GM12872 (cell line): Measurements from ENCODE around the gene OPN1SW.

Experiments used
- CTCF ChIP-seq: IDR thresholded peaks from 3 replicates; pipeline ENCODE4 v1.5.1; 2011; ENCODE audit warnings: low read depth, mild to moderate bottlenecking, low read length, moderate library complexity; ENCODE audit not compliant: insufficient read depth

OPN1SW gene

GRCh38 chr7:128783143-128783861 lies 7.7 kb upstream of the OPN1SW start:
- TF ChIP-seq CTCF, result no peak

- no peak for TF ChIP-seq CTCF
Measured at GRCh38 chr7:128781851-128782250, 6.3 kb upstream of the OPN1SW start.

GRCh38 chr7:128781126-128781525 lies 5.5 kb upstream of the OPN1SW start:
- no peak for TF ChIP-seq CTCF

GRCh38 chr7:128778946-128779345 lies 3.4 kb upstream of the OPN1SW start:
- TF ChIP-seq CTCF, result no peak

- TF ChIP-seq CTCF, result no peak
Measured at GRCh38 chr7:128777156-128778123, 1.8 kb upstream of the OPN1SW start.

- TF ChIP-seq CTCF, result no peak
Measured at GRCh38 chr7:128774921-128775320, 673 bp downstream of the OPN1SW start.

GRCh38 chr7:128774029-128774689 lies 1.4 kb downstream of the OPN1SW start:
- TF ChIP-seq CTCF, result no peak
